Activated naive CD4-positive, alpha-beta T cell treated with anti-CD3 and anti-CD28 coated beads, Interleukin-2, amount 50 U/mL, for 24 hours (primary cell): Measurements from ENCODE around the gene GFRA1.

ENCODE experiments used
- H3K27ac Mint-ChIP-seq: one replicate; pipeline ENCODE4 v1.8.0; 2021; ENCODE audit warnings: mild to moderate bottlenecking, mixed read lengths
- H3K27me3 Mint-ChIP-seq: one replicate; pipeline ENCODE4 v1.8.0; 2021; ENCODE audit warnings: mixed read lengths
- H3K36me3 Mint-ChIP-seq: one replicate; pipeline ENCODE4 v1.8.0; 2021; ENCODE audit warnings: mixed read lengths
- H3K4me1 Mint-ChIP-seq: one replicate; pipeline ENCODE4 v1.8.0; 2021; ENCODE audit warnings: mixed read lengths
- H3K4me3 Mint-ChIP-seq: one replicate; pipeline ENCODE4 v1.8.0; 2021; ENCODE audit warnings: mild to moderate bottlenecking, mixed read lengths
- H3K9me3 Mint-ChIP-seq: one replicate; pipeline ENCODE4 v1.8.0; 2021; ENCODE audit warnings: mixed read lengths

The GFRA1 gene

DNA sequence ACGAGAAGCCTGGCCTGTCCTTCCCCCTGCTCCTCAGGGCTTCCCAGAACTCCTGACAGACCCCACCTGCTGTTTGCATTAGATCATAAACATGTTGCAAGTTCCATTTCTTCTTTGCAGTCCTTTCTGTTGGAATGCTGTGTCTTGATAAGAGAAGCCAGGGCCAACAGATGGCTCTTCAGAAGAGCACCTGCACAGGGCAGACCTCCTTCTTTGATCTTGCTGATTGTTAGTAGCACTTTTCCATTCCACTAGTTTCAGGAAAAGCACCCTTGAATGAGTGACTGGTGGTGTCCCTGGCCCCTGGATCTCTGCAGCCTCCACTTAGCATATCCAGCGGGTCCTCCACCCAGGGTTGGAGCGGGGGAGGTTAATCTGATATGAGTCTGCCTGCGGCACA, 243.2 kb downstream of the GFRA1 start:
- H3K27me3 Mint-ChIP-seq: no peaks in the 10 kb centered on the region

DNA sequence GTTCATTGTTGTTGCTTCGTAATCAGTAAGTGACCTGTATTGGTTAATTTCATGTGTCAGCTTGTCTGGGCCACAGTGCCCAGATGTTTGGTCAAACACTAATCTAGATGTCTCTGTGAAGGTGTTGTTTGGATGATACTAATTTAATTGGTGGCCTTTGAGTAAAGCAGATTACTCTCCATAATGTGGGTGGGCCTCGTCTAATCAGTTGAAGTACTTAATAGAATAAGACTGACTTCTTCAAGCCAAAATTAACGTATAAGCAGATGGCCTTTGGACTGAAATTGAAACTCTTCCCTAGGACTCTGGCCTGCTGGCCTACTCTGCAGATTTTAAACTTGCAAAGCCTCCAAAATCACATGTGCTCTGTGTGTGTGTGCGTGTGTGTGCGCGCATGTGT, 245.7 kb downstream of the GFRA1 start:
- H3K27ac Mint-ChIP-seq: no peak overlapping the region
- no peaks in the 10 kb centered on the region for H3K36me3 Mint-ChIP-seq
- H3K4me3 Mint-ChIP-seq: no peak overlapping the region
- no peaks in the 10 kb centered on the region for H3K4me1 Mint-ChIP-seq
- H3K9me3 Mint-ChIP-seq: peaks cover 16% of the 10 kb centered on the region
- no peaks in the 10 kb centered on the region for H3K27me3 Mint-ChIP-seq

More for the DNA sequence above, 243.2 kb downstream of the GFRA1 start:
- H3K36me3 Mint-ChIP-seq: no peaks in the 10 kb centered on the region
- H3K4me3 Mint-ChIP-seq: no peak overlapping the region
- H3K4me1 Mint-ChIP-seq: no peaks in the 10 kb centered on the region
- peaks cover 28% of the 10 kb centered on the region for H3K9me3 Mint-ChIP-seq
- no peak overlapping the region for H3K27ac Mint-ChIP-seq

DNA sequence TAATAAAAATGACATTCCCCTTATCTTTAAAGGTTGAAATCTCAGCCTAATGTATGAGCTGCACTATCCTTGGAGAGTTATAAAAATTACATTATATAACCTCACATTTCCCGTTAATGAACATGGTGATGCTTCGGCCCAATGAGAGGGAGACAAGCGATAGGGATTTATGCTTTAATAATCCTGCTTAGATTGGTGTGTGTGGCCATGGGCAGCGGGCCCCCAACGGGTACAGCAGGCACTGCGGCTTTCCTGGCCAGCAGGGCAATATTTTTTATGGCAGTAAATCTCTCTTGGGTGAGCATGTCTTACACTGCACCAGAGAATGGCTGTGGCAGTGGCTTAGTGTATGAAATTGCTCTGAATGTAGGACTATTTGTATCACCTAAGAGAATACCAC, 246.3 kb downstream of the GFRA1 start:
- Mint-ChIP-seq H3K27ac (no peak overlapping the region), H3K4me1 (no peaks in the 10 kb centered on the region), H3K4me3 (no peak overlapping the region), H3K27me3 (no peaks in the 10 kb centered on the region), H3K9me3 (peaks cover 14% of the 10 kb centered on the region), H3K36me3 (no peaks in the 10 kb centered on the region)

DNA sequence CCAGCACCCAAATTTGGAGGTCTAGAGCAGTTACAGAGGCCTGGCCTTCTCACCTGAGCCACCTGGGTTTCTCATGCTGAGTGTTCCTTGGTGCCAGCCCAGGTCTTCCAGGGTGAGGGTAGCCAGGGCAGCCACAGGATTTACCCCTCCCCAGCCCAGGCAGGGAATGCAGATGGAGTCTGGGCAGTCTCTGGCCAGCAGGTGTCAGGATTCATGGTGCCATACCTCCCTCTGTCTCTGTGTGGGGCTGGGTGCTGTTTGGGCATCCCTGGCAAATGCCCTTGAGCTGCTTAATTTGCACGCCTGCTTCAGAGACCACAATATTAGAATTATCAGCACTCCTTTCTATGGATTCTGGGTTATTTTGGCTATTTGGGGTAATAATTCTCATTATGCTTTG, 246.7 kb downstream of the GFRA1 start:
- no peaks in the 10 kb centered on the region for H3K27me3 Mint-ChIP-seq
- no peak overlapping the region for H3K4me3 Mint-ChIP-seq
- no peaks in the 10 kb centered on the region for H3K36me3 Mint-ChIP-seq
- H3K4me1 Mint-ChIP-seq: no peaks in the 10 kb centered on the region
- no peak overlapping the region for H3K27ac Mint-ChIP-seq
- peaks cover 11% of the 10 kb centered on the region for H3K9me3 Mint-ChIP-seq

DNA sequence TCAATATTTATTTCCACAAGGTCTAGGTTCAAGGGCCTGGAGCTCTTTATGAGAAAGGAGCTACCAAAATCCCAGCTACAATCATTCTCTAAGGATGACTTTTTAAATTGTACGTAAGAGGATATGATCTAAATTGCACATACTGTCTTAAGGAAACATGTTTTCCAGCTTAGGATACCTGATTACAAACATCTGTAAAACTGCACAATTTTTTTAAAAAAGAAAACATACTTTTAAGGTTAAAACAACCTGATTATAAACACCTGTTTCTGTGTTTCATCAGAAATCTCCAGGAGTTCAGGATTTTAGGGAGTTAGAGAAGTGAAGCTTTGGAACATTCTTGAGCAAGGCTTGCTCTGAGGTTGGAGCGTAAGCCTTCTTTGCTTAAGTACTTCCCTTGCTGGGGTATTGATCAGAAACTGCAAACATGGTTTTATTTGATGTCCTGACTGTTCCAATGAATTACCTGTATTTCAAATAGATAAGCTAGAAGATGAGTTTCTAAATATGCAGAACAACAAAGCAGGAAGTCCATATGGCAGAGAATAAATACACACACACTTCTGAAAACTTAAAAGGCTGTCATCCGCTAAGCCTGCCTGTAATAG, 248.6 kb downstream of the GFRA1 start:
- Mint-ChIP-seq H3K4me3 (no peak overlapping the region), H3K4me1 (no peaks in the 10 kb centered on the region), H3K27me3 (no peaks in the 10 kb centered on the region), H3K9me3 (peaks cover 21% of the 10 kb centered on the region), H3K27ac (no peak overlapping the region), H3K36me3 (no peaks in the 10 kb centered on the region)

DNA sequence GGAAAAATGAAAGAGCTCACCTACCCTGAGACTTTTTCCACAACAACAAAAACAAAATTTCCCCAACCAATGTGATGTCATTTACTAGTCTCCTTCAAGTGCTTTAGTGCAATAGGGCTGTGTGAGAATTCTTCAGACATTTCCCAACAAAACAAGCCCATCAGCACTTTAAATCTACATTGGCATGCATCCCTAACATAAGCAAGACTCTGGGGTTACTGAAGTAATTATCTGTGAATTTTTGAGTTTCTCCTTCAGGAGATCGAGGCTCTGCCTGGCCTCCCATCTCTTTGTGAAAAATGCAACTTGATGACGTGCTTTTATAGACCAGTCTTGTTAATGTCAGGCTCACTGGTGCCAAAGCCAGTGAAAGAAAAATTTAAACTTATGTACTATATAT, 255.6 kb downstream of the GFRA1 start:
- Mint-ChIP-seq H3K27me3 (no peaks in the 10 kb centered on the region), H3K9me3 (peaks cover 10% of the 10 kb centered on the region), H3K4me1 (no peaks in the 10 kb centered on the region), H3K4me3 (no peak overlapping the region), H3K27ac (no peak overlapping the region), H3K36me3 (no peaks in the 10 kb centered on the region)

DNA sequence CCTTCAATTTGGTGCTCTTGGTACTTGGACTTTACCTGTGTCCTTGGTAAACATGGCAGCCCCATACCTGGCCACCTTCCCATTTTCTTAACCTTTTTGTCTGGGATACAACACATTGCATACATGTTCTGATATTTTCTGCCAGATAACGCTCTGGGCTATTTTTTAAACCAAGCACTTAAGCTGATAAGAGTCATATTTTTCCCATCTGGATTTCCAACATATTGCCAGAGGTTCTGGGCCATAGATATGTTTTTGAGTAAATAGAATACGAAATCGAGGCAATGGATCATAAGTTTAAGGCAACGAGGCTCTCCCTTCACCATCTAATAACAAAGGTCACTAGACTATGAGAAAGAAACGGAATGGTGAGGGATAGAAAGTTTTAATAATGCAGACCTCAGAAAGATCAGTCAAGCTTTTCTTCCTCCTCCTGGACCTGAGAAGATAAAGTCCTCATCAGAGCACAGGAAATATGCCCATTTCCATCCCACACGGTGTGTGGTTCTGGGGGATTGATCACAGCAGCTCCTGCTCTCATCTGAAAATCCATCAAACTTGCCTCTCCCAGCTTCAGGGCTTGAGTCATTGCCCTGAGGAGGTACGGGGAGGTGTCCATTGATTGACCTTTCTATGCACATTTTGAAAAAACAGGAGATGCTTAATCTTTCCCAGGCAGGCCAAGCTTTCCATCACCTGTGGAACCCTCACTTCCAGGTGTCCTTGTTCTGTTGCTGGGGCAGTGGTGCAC, 257.2 kb downstream of the GFRA1 start:
- H3K27ac Mint-ChIP-seq: no peak overlapping the region
- H3K4me1 Mint-ChIP-seq: no peaks in the 10 kb centered on the region
- H3K4me3 Mint-ChIP-seq: no peak overlapping the region
- peaks cover 4% of the 10 kb centered on the region for H3K9me3 Mint-ChIP-seq
- H3K27me3 Mint-ChIP-seq: no peaks in the 10 kb centered on the region
- no peaks in the 10 kb centered on the region for H3K36me3 Mint-ChIP-seq

DNA sequence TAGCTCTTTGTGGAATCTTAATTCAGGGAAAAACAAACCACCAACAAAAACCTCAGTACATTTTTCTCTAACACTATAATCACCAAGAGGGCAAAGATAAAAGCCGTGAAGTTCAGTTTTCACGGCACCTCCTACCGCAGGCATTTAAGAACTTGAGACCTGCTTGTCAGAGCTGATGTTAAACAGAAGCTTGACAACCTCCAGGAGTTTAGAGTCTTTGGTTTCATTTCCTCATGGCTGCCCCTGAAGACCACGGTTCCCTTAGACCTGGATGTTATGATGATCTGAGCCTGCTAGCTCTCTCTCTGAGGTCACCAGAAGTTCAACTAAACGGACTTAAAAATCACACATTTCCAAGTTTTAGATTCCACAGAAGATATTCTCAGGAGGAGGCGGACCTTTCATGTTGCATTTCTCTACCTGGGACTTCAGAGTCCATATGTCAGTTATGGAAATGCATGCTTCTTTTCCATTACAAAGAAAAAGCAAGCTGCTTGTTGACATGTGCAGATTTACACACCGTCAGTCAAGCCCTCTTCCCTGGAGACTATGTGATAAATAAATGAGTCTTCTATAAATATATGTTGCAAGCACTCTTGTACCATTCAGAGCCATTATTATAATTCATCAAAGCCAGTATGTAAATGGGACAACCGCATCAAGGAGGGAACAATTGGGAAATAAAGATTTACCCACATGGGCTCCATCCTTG, 258.0 kb downstream of the GFRA1 start:
- no peak overlapping the region for H3K27ac Mint-ChIP-seq
- H3K4me1 Mint-ChIP-seq: no peaks in the 10 kb centered on the region
- no peaks in the 10 kb centered on the region for H3K27me3 Mint-ChIP-seq
- no peaks in the 10 kb centered on the region for H3K9me3 Mint-ChIP-seq
- no peaks in the 10 kb centered on the region for H3K36me3 Mint-ChIP-seq
- no peak overlapping the region for H3K4me3 Mint-ChIP-seq

DNA sequence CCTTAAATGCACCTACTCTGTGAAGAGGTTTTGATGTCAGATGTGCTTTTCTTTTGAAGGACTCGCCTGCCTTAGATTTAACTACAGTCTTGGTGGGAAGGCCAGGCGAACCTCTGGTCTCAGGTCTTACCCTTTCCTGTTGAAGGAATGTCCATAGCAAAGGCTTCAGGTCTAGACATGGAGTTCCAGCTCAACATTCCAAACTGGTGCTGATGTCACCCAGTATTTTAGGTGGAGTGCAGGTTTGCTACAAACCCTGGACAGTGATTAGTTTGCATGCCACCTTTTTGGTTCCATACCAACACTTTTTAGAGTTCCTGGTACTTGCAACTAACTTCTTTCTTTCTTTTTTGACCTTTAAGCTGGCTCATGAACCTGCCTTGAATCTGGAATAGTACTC, 258.7 kb downstream of the GFRA1 start:
- Mint-ChIP-seq H3K4me3 (no peak overlapping the region), H3K4me1 (no peaks in the 10 kb centered on the region), H3K27ac (no peak overlapping the region), H3K9me3 (no peaks in the 10 kb centered on the region), H3K36me3 (no peaks in the 10 kb centered on the region), H3K27me3 (no peaks in the 10 kb centered on the region)

DNA sequence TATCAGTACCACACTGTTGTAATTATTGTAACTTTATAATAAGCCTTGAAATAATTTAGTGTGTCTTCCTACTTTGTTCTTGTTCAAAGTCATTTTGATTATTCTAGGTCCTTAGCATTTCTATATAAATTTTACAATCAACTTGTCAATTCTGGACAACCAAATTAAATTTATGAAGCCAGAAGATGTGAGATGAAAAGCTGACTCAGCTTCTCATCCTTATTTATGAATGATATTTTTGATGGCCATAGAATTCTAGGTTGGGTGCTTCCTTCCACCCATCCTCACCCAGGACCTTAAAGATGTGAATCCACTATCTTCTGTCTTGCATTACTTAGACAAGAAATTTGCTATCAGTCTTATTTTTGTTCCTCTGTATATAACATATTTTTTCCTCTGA, 261.1 kb downstream of the GFRA1 start:
- Mint-ChIP-seq H3K27me3 (no peaks in the 10 kb centered on the region), H3K4me1 (no peaks in the 10 kb centered on the region), H3K9me3 (no peaks in the 10 kb centered on the region), H3K27ac (no peak overlapping the region), H3K36me3 (no peaks in the 10 kb centered on the region), H3K4me3 (no peak overlapping the region)

DNA sequence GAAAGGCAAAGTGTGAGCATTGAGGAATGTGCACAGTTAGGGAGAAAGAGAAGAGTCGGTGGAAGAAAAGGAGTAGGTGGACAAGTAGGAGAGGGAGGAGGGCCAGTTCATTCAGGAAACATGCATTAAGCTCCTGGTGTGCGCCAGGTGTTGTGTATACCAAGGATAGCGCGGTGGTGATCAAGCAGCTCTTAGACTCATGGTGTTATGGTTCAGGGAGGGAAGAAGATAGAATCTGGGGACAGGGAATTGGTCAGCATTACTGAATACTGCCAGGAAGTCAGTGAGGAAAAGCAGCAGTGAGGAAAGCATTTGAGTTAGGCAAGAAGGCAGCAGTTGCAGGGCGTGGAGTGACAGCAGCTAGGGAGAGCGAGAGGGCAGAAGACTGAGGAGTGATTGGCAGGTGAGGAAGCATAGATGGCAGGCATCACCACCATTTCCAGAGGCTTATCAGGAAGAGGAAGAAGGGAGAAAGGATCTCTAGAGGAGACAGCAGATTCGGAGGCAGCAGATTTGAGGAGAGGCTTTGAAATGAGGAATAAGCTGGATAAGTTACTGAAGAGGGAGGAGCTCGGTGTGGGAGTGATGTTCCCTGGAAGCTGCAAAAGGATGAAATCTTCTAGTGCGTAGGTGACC, 265.6 kb downstream of the GFRA1 start:
- Mint-ChIP-seq H3K4me3 (no peak overlapping the region), H3K36me3 (no peaks in the 10 kb centered on the region), H3K27me3 (no peaks in the 10 kb centered on the region), H3K4me1 (no peaks in the 10 kb centered on the region), H3K9me3 (no peaks in the 10 kb centered on the region), H3K27ac (no peak overlapping the region)
